ENCODE data around the gene IFITM2. TPM values are rescaled to one million over a fixed set of nuclear protein-coding genes. Genes with fewer than 3 reads are reported as not detected.

IFITM2 gene
- total RNA-seq, 3 donors from 2014 or later, result 57.2 to 254 (median 111) TPM

GRCh38 chr11:295351-296170, 12.1 kb upstream of the IFITM2 start:
- TF ChIP-seq CTCF (IDR thresholded peaks at IDR 0.05), result no peak
- intact Hi-C loops (cut with DNase I, micrococcal nuclease), result no loop called here
- ATAC-seq (no peak), DNase-seq (no peak)
- Histone ChIP-seq H3K36me3 (ENCODE audit: low read depth) (no peaks in the 10 kb centered on the region), H3K4me3 (no peak overlapping the region), H3K4me1 (ENCODE audit: low read depth) (peaks cover 15% of the 10 kb centered on the region), H3K9me3 (no peaks in the 10 kb centered on the region)

GRCh38 chr11:296171-297050, 11.2 kb upstream of the IFITM2 start:
- no peak for TF ChIP-seq CTCF (IDR thresholded peaks at IDR 0.05)
- peaks cover 15% of the 10 kb centered on the region for H3K4me1 ChIP-seq (ENCODE audit: low read depth)
- no peak overlapping the region for H3K4me3 ChIP-seq
- ATAC-seq, result no peak
- intact Hi-C loops (cut with DNase I, micrococcal nuclease), result no loop called here
- H3K36me3 ChIP-seq (ENCODE audit: low read depth), result no peaks in the 10 kb centered on the region
- no peaks in the 10 kb centered on the region for H3K9me3 ChIP-seq
- DNase-seq, result peak in 2 of 3 donors; percentile 27 to 54

GRCh38 chr11:297051-297585, 10.5 kb upstream of the IFITM2 start:
- no peak for TF ChIP-seq CTCF (IDR thresholded peaks at IDR 0.05)
- peak; percentile 5 for ATAC-seq

GRCh38 chr11:297586-298405, 9.8 kb upstream of the IFITM2 start:
- Histone ChIP-seq H3K36me3 (ENCODE audit: low read depth) (no peaks in the 10 kb centered on the region), H3K9me3 (no peaks in the 10 kb centered on the region), H3K4me1 (ENCODE audit: low read depth) (peaks cover 15% of the 10 kb centered on the region), H3K4me3 (no peak overlapping the region)
- DNase-seq, result peak in 2 of 3 donors; percentile 39 to 62
- intact Hi-C loops (cut with DNase I, micrococcal nuclease), result no loop called here
- no peak for TF ChIP-seq CTCF (IDR thresholded peaks at IDR 0.05)
- ATAC-seq, result peak; percentile 55

More at GRCh38 chr11:297051-297585, 10.5 kb upstream of the IFITM2 start:
- Histone ChIP-seq H3K36me3 (ENCODE audit: low read depth) (no peaks in the 10 kb centered on the region), H3K4me3 (no peak overlapping the region), H3K9me3 (no peaks in the 10 kb centered on the region), H3K4me1 (ENCODE audit: low read depth) (peaks cover 15% of the 10 kb centered on the region)
- intact Hi-C loops (cut with DNase I, micrococcal nuclease), result no loop called here
- DNase-seq, result peak in 1 of 3 donors; percentile 50

Measured in mucosa of descending colon (tissue), 3 donors.